K562 (cell line): ENCODE measurements around the gene CALU. TPM values are rescaled to one million over a fixed set of nuclear protein-coding genes. Genes with fewer than 3 reads are reported as not detected.

Experiments
- AFF1 ChIP-seq, 2 experiments: fragments of 450-650 bp; IDR thresholded peaks; 2 replicates each; pipeline ENCODE4 v1.6.1; 2018; ENCODE audit warnings: mild to moderate bottlenecking in 2 of 2, low read depth in 1 of 2; ENCODE audit not compliant: partially characterized antibody in 2 of 2
- CBX5 ChIP-seq: IDR thresholded peaks from 2 replicates; pipeline ENCODE4 v1.6.1; 2014; ENCODE audit warnings: low read depth, borderline replicate concordance
- GABPB1 ChIP-seq: sonication (generic); formaldehyde crosslinking; IDR thresholded peaks from 2 replicates; pipeline ENCODE4 v1.8.0; 2022; ENCODE audit warnings: mild to moderate bottlenecking, missing genetic modification reagents
- HNRNPH1 ChIP-seq: fragments of 200-400 bp; formaldehyde crosslinking; optimal IDR thresholded peaks from 2 replicates; pipeline ENCODE3; 2017; ENCODE audit warnings: low read depth, mild to moderate bottlenecking, low read length, moderate library complexity
- HNRNPUL1 ChIP-seq: fragments of 200-400 bp; formaldehyde crosslinking; IDR thresholded peaks from 2 replicates; pipeline ENCODE4 v1.6.1; 2017; ENCODE audit warnings: low read length
- MAZ ChIP-seq, 2 experiments: fragments of 450-650 bp in 1 of 2; sonication (generic) in 1 of 2; formaldehyde crosslinking; IDR thresholded peaks in 1 of 2; conservative IDR thresholded peaks in 1 of 2; 2 replicates each; pipeline versions ENCODE4 v1.4.0 to v1.5.0; 2020; ENCODE audit warnings: mild to moderate bottlenecking in 1 of 2, missing genetic modification reagents in 1 of 2
- POU5F1 ChIP-seq: fragments of 150-350 bp; IDR thresholded peaks from 2 replicates; pipeline ENCODE4 v1.6.1; 2014; ENCODE audit warnings: borderline replicate concordance, low read length, low read depth, mild to moderate bottlenecking; ENCODE audit not compliant: partially characterized antibody
- PPARD ChIP-seq: fragments of 250-450 bp; sonication (Bioruptor Pico); IDR thresholded peaks from 2 replicates; pipeline ENCODE4 v1.8.0; 2022; ENCODE audit warnings: inconsistent platforms, mild to moderate bottlenecking, moderate library complexity
- XRCC3 ChIP-seq: fragments of 450-650 bp; IDR thresholded peaks from 2 replicates; pipeline ENCODE4 v1.6.1; 2017; ENCODE audit warnings: mild to moderate bottlenecking, moderate library complexity
- YBX1 ChIP-seq: fragments of 450-650 bp; IDR thresholded peaks from 2 replicates; pipeline ENCODE4 v1.7.1; 2016; ENCODE audit warnings: mild to moderate bottlenecking
- ZBTB33 ChIP-seq: sonication (generic); formaldehyde crosslinking; IDR thresholded peaks from 2 replicates; pipeline ENCODE4 v1.8.1; 2023; ENCODE audit warnings: mild to moderate bottlenecking, missing genetic modification reagents
- ZKSCAN3 ChIP-seq: fragments of 250-450 bp; sonication (Bioruptor Pico); IDR thresholded peaks from 2 replicates; pipeline ENCODE4 v1.4.0; 2020
- ZNF583 ChIP-seq: fragments of 250-450 bp; sonication (Bioruptor Pico); IDR thresholded peaks from 2 replicates; pipeline ENCODE4 v1.4.0; 2020
- polyA plus RNA-seq, 8 experiments: library from polyadenylated mRNA; depleted of rRNA in 4 of 8; stranded (reverse) in 5 of 8; unstranded in 3 of 8; fragments of >200 nt; fragmentation: Nextera tagmentation in 2 of 8; fragmentation: Illumina TruSeq in 1 of 8; extraction: Ambion mirVana in 2 of 8; extraction: Trizol in 1 of 8; gene quantifications; 2 replicates each; pipeline versions ENCODE4 v1.2.1 to v1.2.3, GENCODE V29; 2011 to 2014; ENCODE audit warnings: inconsistent platforms in 1 of 8, missing spikeins in 1 of 8
- total RNA-seq, 7 experiments: library from RNA; depleted of rRNA in 6 of 7; stranded (reverse); fragments of >200 nt in 6 of 7; fragmentation: Illumina TruSeq in 2 of 7; extraction: Trizol in 2 of 7; gene quantifications; 2 replicates each; pipeline versions ENCODE4 v1.2.1 to v1.2.3, GENCODE V29; 2011 to 2021; ENCODE audit warnings: low replicate concordance in 1 of 7
- TF ChIP-seq, protein P1 (sequence below): fragments of 200-800 bp; sonication (Bioruptor generic); IDR thresholded peaks from 2 replicates; pipeline ENCODE4 v1.6.1; 2016; ENCODE audit warnings: missing genetic modification characterization, missing compliant biosample characterization
- TF ChIP-seq, protein P2 (sequence below): fragments of 450-650 bp; IDR thresholded peaks from 2 replicates; pipeline ENCODE4 v1.6.1; 2016; ENCODE audit warnings: antibody characterized with exemption

Gene CALU
- total and polyA plus RNA-seq, 9 of the 15 experiments (the other 6 are each of a cell fraction or from before 2014, with no cell fraction given): 166 to 286 (median 215) TPM

GRCh38 chr7:128783143-128783861, 44.1 kb downstream of the CALU start (continued):
- TF ChIP-seq, protein P1, sequence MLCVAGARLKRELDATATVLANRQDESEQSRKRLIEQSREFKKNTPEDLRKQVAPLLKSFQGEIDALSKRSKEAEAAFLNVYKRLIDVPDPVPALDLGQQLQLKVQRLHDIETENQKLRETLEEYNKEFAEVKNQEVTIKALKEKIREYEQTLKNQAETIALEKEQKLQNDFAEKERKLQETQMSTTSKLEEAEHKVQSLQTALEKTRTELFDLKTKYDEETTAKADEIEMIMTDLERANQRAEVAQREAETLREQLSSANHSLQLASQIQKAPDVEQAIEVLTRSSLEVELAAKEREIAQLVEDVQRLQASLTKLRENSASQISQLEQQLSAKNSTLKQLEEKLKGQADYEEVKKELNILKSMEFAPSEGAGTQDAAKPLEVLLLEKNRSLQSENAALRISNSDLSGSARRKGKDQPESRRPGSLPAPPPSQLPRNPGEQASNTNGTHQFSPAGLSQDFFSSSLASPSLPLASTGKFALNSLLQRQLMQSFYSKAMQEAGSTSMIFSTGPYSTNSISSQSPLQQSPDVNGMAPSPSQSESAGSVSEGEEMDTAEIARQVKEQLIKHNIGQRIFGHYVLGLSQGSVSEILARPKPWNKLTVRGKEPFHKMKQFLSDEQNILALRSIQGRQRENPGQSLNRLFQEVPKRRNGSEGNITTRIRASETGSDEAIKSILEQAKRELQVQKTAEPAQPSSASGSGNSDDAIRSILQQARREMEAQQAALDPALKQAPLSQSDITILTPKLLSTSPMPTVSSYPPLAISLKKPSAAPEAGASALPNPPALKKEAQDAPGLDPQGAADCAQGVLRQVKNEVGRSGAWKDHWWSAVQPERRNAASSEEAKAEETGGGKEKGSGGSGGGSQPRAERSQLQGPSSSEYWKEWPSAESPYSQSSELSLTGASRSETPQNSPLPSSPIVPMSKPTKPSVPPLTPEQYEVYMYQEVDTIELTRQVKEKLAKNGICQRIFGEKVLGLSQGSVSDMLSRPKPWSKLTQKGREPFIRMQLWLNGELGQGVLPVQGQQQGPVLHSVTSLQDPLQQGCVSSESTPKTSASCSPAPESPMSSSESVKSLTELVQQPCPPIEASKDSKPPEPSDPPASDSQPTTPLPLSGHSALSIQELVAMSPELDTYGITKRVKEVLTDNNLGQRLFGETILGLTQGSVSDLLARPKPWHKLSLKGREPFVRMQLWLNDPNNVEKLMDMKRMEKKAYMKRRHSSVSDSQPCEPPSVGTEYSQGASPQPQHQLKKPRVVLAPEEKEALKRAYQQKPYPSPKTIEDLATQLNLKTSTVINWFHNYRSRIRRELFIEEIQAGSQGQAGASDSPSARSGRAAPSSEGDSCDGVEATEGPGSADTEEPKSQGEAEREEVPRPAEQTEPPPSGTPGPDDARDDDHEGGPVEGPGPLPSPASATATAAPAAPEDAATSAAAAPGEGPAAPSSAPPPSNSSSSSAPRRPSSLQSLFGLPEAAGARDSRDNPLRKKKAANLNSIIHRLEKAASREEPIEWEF (CRISPR knock-in tag): no peak
- TF ChIP-seq HNRNPUL1: no peak
- no peak for TF ChIP-seq ZNF583 (CRISPR knock-in tag)
- TF ChIP-seq XRCC3: no peak
- TF ChIP-seq ZKSCAN3 (CRISPR knock-in tag): no peak
- TF ChIP-seq YBX1: no peak
- no peak for TF ChIP-seq POU5F1
- TF ChIP-seq PPARD: no peak
- TF ChIP-seq MAZ (CRISPR knock-in tag; conservative IDR thresholded peaks at IDR 0.05 in 1 of 2, IDR thresholded peaks at IDR 0.05 in 1 of 2): peak; percentile 81 to 83
- TF ChIP-seq HNRNPH1: no peak
- peak; percentile 67; the same call in 1 of the 2 replicates for TF ChIP-seq GABPB1 (CRISPR knock-in tag)
- TF ChIP-seq, protein P2, sequence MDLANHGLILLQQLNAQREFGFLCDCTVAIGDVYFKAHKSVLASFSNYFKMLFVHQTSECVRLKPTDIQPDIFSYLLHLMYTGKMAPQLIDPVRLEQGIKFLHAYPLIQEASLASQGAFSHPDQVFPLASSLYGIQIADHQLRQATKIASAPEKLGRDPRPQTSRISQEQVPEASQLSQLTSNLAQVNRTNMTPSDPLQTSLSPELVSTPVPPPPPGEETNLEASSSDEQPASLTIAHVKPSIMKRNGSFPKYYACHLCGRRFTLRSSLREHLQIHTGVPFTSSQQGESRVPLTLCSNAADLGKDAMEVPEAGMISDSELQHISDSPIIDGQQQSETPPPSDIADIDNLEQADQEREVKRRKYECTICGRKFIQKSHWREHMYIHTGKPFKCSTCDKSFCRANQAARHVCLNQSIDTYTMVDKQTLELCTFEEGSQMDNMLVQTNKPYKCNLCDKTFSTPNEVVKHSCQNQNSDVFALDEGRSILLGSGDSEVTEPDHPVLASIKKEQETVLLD: peak; percentile 90
- peak; percentile 10; the same call in 1 of the 2 replicates for TF ChIP-seq CBX5
- peak in 1 of 2 experiments; percentile 93 for TF ChIP-seq AFF1 (IDR thresholded peaks at IDR 0.05; ENCODE audit: low read depth in 1 of 2, partially characterized antibody in 2 of 2)
- peak; percentile 35; the same call in 1 of the 2 replicates for TF ChIP-seq ZBTB33 (CRISPR knock-in tag)
